CD4-positive, alpha-beta T cell treated with Interferon alpha-2 for 1 hour (primary cell): ENCODE data around the gene GNPTG.

Source experiments
- DNase-seq, 2 donors: peaks; one replicate each; pipeline ENCODE4 v3.0.0-alpha.2; 2020 to 2022

The GNPTG gene

DNA sequence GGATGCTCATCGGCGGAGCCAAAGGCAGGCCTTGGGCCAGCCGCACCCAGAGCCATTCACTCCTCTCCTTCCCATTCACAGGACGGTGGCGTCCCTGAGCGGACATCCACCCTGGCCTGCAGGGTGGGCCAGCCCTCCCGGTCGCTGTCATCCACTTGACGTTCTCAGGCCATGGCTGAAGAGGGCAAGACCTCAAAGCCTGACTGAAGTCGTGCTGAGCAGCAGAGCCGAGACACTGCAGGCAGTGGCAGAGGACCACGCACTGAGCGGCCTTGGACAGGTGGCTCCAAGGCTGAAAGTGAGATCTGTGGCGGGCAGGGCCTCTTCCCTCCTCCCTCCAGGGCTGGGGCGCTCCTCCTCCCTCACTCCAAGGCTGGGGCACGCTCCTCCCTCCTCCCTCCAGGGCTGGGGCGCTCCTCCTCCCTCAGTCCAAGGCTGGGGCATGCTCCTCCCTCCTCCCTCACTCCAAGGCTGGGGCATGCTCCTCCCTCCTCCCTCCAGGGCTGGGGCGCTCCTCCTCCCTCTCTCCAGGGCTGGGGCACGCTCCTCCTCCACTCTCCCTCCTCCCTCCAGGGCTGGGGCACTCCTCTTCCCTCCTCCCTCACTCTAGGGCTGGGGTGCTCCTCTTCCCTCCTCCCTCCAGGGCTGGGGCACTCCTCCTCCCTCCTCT, 24.1 kb downstream of the GNPTG start:
- no peak for DNase-seq

DNA sequence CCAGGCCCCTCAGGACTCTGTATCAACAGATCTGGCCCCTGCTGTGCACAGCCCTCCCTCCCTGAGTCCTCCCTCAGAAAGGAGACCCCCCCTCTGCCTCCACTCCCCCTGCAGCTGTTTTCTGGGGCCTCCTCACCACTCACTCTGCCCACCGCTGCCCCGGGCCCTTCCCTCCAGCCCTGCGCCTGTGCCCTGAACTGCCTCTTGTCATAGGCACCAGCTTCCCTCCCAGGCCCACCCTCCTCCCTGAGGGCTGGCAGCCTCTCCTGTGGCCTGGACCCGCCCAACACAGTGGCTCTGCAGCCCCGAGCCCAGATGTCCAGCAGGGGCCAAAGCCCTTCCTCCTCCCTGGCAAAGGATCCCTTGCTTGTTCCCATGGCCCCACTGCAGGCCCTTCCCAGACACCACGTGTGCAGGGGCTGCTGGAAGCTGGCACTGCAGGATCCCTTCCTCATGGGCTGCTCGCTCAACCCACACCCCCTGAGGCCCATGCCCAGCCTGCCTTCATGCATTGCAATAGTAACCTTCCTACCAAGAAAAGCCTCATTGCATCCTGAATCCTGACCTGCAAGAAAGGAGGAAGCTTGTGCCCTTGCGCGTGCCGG, 25.8 kb downstream of the GNPTG start:
- no peak for DNase-seq

DNA sequence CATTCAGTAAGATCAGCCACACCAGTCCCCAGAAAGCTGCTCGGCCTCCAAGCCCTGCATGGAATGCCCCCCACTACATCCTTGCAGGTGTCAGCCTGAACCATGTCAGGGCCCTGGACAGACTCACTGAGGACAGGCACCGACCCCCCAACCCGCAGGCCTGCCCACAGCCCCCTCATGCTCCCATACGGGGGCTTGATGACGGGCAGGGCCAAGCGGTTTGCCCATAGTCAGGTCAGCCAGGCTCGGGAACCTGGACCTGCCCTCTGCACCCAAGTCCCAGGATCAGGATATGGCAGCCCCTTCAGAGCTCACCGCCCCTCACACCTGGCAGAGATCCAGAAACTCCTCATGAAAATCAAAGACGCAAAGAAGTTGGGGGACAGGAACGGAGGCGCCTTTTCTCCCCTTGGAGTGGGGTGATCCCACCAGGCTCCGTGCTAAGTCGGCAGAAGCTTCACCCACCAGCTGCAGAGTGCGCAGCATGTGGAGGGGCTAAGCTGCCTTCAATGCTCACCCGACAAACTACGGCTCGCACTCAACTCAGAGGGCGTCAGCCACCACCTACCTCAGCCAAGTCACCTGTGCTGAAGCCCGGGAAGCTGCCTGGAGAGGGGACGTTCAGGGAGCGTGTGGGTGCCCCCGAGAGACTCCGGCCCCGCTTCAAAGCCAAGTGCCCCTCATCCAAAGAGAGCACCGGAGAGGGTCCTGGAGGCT, 26.5 kb downstream of the GNPTG start:
- no peak for DNase-seq

- peak; percentile 71 to 74 for DNase-seq
Measured at GRCh38 chr16:1378804-1379303, 27.1 kb downstream of the GNPTG start.

- peak; percentile 43 to 62 for DNase-seq
Measured at GRCh38 chr16:1379304-1380076, 27.8 kb downstream of the GNPTG start.

DNA sequence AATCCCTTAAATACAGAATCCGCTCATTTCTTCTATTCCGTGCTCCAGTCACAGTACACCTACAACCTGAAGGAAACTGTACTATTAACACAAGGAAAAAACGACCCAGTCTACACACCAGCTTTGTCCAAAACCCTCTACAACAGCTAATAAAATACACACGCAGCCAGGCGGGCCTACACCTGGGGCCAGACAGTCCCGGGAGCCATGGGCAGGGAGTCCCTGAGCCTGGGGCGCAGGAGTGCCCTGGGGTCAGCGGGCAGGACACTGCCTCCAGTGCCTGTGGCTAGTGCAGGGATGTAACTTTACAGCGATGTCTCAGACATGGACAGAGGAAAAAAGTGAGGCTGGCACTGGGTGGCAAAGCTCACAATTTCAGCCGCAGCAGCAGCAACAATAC, 28.5 kb downstream of the GNPTG start:
- no peak for DNase-seq

DNA sequence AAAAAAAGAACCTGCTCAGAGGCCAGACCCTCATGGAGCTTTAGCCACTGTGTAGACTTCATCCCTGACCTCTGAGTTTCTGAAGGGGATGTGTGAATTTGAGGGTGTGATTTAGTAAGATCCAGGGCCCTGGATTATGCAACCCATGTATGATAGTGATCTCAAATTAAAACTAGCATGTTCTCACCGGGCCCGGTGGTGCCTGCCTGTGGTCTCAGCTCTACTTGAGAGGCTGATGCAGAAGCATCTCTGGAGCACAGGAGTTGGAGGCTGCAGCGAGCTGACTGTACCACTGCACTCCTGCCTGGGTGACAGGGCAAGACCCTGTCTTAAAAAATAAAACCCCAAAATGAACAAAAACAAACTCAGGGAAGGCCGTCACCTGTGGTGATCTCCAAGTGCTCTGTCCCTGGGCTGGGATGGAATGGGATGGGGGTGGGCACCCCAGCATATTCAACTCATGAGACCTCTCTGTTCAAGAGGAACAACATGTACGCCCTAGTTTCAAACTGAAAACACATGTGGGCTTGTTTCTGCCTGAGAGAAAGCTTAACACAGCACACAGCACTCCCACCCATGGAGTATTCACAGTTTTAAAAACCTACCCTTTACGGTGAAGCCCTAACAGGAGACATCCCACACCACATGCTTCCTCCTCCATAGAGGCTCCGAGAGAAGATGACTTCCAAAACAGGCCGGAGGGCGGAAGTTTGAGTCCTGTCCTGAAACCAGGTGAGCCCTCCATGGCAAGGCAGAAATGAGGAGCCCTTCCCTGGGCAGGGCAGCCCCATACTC, 30.1 kb downstream of the GNPTG start:
- DNase-seq = no peak

DNA sequence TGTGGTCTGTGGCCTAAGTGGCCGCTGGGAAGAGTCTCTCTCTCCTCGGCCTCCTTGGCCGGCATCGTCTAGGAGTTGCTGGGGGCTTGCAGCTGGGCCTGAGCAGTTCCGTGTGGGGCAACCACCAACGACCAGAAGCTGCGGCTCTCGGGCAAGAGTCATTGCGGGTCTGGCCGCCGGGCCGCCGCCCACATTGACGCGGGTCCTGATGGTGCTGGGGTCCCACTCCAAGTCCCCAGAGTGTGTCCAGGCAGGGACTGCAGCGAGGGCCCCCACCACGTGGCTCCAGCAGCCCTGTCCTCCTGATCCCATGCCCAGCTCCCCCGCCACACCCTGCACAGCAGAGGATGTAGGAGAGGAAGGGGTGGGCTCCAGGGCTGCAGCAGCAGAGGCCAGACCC, 31.8 kb downstream of the GNPTG start:
- no peak for DNase-seq

- no peak for DNase-seq
Measured at GRCh38 chr16:1385232-1385631, 33.5 kb downstream of the GNPTG start.

DNA sequence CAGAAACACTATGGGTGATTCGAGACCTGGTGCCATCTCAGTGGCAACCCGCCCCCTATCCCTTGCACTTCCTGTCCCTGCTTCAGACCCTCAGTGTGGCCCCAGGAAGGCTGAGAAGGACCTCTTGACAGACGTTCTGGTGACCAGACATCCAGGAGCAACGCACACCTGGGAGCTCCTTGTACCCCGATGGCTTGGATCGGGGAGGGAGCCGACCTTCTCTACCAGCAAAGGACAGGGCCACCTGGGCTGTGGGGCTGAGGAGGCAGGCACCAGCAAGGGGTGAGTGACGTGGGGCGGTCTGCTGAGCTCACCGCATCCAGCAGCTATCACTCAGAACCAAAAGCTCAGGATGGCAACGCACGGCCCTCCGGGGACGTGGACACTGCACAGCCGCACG, 35.6 kb downstream of the GNPTG start:
- no peak for DNase-seq

- DNase-seq = no peak
Measured at GRCh38 chr16:1389762-1390161, 38.0 kb downstream of the GNPTG start.

DNA sequence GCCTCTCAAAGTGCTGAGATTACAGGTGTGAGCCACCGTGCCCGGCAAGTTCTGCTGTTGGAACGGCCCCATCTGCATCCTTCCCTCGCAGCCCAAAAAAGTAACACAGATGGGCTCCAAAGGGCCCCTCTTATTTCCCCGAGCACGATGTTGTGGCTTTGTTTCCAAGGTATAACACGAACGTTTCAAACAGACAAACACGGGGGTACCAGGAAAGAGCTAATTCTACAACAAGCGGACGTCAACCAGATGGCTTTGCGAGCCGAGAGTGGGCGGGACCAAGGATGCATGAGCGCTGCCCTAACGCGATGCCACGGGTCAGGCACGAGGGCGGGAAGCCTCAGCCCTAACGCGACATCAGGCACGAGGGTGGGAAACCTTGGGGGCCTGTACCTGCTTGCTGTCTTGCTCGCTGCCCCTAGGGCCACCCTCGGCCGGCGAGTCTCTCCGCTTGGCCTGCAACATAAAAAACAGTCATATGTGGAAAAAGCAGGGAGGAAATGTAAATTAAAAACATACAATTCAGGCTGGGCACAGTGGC, 38.6 kb downstream of the GNPTG start:
- DNase-seq = no peak

- no peak for DNase-seq
Measured at GRCh38 chr16:1392826-1393225, 41.1 kb downstream of the GNPTG start.

DNA sequence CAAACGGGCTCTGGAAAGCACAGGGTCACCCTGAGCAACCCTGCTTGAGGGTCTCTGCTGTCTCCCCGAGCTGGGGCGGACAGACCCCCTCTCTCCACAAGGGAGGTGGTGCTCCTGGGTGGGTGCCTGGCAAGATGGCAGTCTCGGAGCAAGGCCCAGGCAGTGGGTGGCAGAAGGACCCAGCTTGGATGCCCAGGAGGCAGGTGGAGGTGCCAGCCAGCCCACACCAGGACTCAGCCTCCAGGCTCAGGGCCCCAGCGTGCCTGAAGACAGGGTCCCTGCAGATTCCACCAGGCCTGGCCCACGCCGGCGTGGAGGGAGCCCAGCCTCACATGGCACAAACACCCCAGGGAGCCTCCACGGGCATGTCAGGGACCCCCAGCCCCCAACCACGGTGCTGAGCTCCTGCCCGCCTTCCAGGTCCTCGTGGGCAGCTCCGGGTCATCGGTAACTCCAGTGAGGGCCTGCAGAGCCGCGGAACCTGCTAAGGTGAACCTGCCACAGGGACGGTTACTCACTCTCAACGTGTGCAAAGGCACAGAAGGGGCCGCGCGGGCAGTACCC, 42.0 kb downstream of the GNPTG start:
- DNase-seq = no peak

GRCh38 chr16:1394367-1394951, 42.7 kb downstream of the GNPTG start:
- DNase-seq = no peak

DNA sequence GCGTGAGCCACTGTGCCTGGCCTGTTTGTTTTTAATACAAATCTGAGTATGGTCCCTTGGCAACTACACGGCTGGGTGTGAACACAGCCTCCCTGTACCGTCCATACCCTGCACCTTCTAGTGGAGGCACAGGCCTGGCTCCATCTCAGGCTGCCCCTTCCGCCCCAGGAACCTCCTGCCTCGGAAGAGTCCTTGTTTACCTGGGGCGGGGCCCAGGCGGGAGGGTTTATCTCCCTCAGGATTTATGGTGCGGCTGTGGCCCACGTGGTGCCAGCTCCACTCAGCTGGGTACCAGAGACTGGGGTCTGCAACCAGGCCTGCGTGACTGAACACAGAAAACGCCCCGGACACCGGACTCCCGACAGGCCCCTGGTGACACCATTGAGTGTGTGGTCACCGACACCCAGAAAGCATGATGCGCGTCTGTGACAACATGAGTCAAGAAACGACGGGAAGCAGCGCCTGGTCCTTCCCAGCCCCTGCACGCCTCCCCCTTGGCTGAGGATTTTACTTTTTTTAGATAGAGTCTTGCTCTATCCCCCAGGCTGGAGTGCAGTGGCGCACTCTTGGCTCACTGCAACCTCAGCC, 43.8 kb downstream of the GNPTG start:
- DNase-seq = no peak

DNA sequence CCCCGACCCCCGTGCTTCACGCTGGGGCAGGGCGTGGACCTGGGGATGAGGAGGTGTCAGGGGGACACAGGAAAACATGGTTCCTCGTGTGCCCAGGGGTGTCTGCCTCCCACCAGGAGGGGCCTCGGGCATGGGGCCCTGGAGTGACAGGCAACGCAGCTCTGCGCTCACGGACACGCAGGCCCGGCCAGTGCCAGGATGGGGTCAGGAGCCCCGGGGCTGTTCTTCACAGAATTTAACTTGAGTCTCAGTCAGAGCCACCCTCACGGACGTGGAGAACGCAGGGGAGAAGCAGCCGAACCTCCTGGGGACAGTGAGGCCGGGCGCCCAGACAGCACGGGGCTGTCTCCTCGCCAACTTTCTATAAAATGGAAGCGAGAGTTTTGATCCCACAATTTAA, 46.0 kb downstream of the GNPTG start:
- DNase-seq = no peak

- DNase-seq = no peak
Measured at GRCh38 chr16:1398351-1398750, 46.6 kb downstream of the GNPTG start.

DNA sequence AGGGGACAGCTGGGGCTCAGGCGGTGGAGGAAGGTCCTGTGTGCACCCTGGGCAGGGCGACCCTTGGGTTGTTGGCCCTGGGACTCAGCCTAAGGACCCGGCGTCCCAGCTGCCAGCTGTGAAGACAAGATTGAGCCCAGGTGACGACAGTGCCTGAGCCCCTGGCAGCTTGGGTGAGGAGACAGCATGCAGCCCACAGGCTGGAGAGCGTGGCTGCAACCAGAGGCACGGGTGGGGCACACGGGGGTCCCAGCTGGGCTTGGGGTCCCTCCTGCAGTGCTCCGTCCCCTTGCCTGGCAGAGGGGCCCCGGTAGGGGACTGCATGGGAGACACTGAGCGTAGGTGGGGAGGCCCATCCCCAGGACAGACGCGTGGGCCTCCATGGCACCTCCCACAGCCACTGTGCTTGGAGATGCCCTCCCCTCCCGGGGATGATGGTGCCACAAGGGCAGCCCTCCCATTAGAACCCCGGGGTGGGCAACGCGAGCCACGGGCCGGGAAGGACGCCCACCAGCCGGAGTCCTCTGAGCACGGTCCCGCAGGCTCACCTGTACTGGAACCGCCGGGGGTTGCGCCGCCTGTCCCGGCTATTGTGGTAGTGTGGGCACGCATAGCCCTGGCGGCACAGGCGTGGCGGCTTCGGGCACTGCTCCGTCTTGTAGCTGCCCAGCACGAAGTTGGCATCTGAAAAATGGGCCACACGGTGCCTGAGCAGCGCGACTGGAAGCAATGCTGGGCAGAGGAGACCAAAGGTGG, 47.3 kb downstream of the GNPTG start:
- DNase-seq = no peak

GRCh38 chr16:1401061-1401757, 49.5 kb downstream of the GNPTG start:
- DNase-seq = no peak
